Adrenal gland (tissue), 12 donors: ENCODE measurements around the gene TCEA3. TPM values are rescaled to one million over a fixed set of nuclear protein-coding genes. Genes with fewer than 3 reads are reported as not detected.

Source experiments
- DNase-seq, 7 donors: peaks; one replicate each; pipeline ENCODE4 v3.0.0-alpha.2; 2019 to 2020
- H3K27ac ChIP-seq, 5 donors: fragments of 200-600 bp; sonication (generic) in 4 of 5; 1 replicate in 3 of 5; 2 replicates in 2 of 5; pipeline versions ENCODE4 v1.5.1 to v1.8.0; 2016 to 2020; ENCODE audit warnings: mild to moderate bottlenecking in 1 of 5
- H3K27me3 ChIP-seq: fragments of 200-600 bp; 2 replicates; pipeline ENCODE4 v1.8.0; 2021
- H3K36me3 ChIP-seq, 2 donors: fragments of 200-600 bp; replicated peaks in 1 of 2; 1 replicate in 1 of 2; 2 replicates in 1 of 2; pipeline versions ENCODE4 v1.5.1 to v1.8.0; 2018 to 2022
- H3K4me1 ChIP-seq, 2 donors: fragments of 200-600 bp; replicated peaks in 1 of 2; 1 replicate in 1 of 2; 2 replicates in 1 of 2; pipeline versions ENCODE4 v1.5.1 to v1.8.0; 2018 to 2021
- H3K4me3 ChIP-seq, 4 donors: fragments of 200-600 bp; sonication (generic) in 3 of 4; one replicate each; pipeline ENCODE4 v1.5.1; 2016 to 2018
- H3K9me3 ChIP-seq, 3 donors: fragments of 200-600 bp; sonication (generic) in 1 of 3; replicated peaks in 1 of 3; 1 replicate in 2 of 3; 2 replicates in 1 of 3; pipeline versions ENCODE4 v1.5.1 to v1.8.0; 2016 to 2021
- POLR2A ChIP-seq, 2 donors: fragments of 450-650 bp; IDR thresholded peaks; one replicate each; pipeline ENCODE4 v1.6.1; 2017; ENCODE audit warnings: antibody characterized with exemption in 2 of 2, mild to moderate bottlenecking in 2 of 2, moderate library complexity in 1 of 2
- WGBS, 4 donors: extraction: QIAGEN DNeasy Blood & Tissue Kit in 2 of 4; methylation state at CpG; one replicate each; pipeline versions ENCODE4 v1.1.5 to v1.1.7; 2013 to 2017; 5-methylcytosine and 5-hydroxymethylcytosine counted together
- intact Hi-C, 2 donors: fragments of 100-400 bp; cut with DNase I; formaldehyde crosslinking; loops; one replicate each; pipeline versions ENCODE4 v1.14.1 to v1.15.0; 2022 to 2023
- polyA plus RNA-seq, 3 donors: library from polyadenylated mRNA; stranded (reverse); fragments of 200-250 nt in 2 of 3; fragments of 350-450 nt in 1 of 3; fragmentation: Illumina TruSeq in 1 of 3; extraction: RNeasy Lipid Tissue Mini Kit (QIAGEN cat#74804) in 1 of 3; gene quantifications; one replicate each; pipeline ENCODE4 v1.2.3, GENCODE V29; 2013 to 2014
- total RNA-seq, 9 donors: library from RNA; depleted of rRNA in 4 of 9; stranded (reverse); fragments of >200 nt in 4 of 9; fragments of 120-200 nt in 1 of 9; fragmentation: NEBNext Ultra II Directional in 1 of 9; extraction: Animal tissue kit (Norgen Biotek cat#: 25700) in 1 of 9; gene quantifications; one replicate each; pipeline versions ENCODE4 v1.1.0 to v1.2.4, GENCODE V29; 2013 to 2023
- TF ChIP-seq, protein P1 (sequence below), 6 experiments: fragments of 450-650 bp in 4 of 6; fragments of 200-600 bp in 2 of 6; sonication (generic) in 1 of 6; IDR thresholded peaks; 1 replicate in 5 of 6; 2 replicates in 1 of 6; pipeline versions ENCODE4 v1.5.1 to v1.8.0; 2016 to 2021; ENCODE audit warnings: antibody characterized with exemption in 6 of 6, mild to moderate bottlenecking in 2 of 6, moderate library complexity in 1 of 6
- donor health status: healthy with polysubstance abuse.
- donor health status: Bipolar disorder and iron deficiency.
- donor health status: DM: yes; HTN: yes; CAD: no.
- donor health status: DM: no; HTN: no; CAD: no.
- donor health status: DM: no; HTN: no; CAD: no.
- donor health status: DM: yes; HTN: yes; CAD: no.

The TCEA3 gene
- total and polyA plus RNA-seq, 12 donors, result 23.6 to 171 (median 115) TPM

DNA sequence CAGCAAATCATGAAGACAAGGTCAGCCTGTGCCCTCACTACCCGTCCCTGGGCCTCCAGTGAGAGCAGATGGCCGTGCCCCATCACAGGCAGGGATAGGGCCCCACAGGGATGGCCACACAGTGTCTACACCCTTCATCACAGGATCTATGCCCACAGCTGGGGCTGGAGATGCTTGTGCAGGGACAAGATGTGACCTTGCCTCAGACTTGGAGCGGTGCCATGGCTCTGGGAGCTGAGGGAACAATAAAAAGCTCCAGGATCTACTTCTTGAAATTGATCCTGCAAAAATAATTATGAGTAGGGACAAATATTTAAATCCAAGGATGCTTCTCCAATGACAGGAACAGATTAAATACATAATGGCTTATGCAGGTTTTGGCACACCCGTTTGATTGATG, 25.4 kb upstream of the TCEA3 start:
- no peaks in the 10 kb centered on the region for H3K27me3 ChIP-seq
- TF ChIP-seq POLR2A (IDR thresholded peaks at IDR 0.05), result no peak
- TF ChIP-seq, protein P1, sequence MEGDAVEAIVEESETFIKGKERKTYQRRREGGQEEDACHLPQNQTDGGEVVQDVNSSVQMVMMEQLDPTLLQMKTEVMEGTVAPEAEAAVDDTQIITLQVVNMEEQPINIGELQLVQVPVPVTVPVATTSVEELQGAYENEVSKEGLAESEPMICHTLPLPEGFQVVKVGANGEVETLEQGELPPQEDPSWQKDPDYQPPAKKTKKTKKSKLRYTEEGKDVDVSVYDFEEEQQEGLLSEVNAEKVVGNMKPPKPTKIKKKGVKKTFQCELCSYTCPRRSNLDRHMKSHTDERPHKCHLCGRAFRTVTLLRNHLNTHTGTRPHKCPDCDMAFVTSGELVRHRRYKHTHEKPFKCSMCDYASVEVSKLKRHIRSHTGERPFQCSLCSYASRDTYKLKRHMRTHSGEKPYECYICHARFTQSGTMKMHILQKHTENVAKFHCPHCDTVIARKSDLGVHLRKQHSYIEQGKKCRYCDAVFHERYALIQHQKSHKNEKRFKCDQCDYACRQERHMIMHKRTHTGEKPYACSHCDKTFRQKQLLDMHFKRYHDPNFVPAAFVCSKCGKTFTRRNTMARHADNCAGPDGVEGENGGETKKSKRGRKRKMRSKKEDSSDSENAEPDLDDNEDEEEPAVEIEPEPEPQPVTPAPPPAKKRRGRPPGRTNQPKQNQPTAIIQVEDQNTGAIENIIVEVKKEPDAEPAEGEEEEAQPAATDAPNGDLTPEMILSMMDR (IDR thresholded peaks at IDR 0.05), result no peak
- peaks cover 0 to 7% of the 10 kb centered on the region in 2 donors for H3K36me3 ChIP-seq
- peaks cover 0 to 6% of the 10 kb centered on the region in 2 donors for H3K4me1 ChIP-seq
- no peaks in the 10 kb centered on the region for H3K9me3 ChIP-seq
- intact Hi-C loops, result no loop called here
- no peak overlapping the region for H3K27ac ChIP-seq
- H3K4me3 ChIP-seq, result no peak overlapping the region
- WGBS, 4 donors, result 45 to 65% (median 52%) methylated on average over 2 to 4 of the region's 4 CpGs
- peak; percentile 66 to 85 (median 80) for DNase-seq

DNA sequence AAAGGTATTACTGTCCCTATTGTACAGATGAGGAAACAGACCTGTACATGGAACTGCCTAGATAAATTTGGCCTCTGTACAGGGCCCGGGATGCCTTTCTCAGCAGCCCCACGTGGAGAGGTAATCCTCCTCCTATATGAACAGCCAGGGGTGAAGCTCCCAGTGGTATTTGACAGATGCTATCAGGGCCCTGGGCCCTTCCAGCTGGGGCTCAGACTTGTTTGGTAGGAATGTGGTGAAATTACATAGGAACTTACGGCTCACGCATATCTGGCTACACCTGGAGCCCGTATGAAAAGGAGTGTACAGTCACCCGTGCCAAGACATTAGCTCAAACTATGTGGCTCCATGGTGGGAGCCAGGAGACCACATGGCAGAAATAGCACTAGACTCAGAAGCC, 24.8 kb upstream of the TCEA3 start:
- H3K27me3 ChIP-seq, result no peaks in the 10 kb centered on the region
- peaks cover 0 to 7% of the 10 kb centered on the region in 2 donors for H3K36me3 ChIP-seq
- peaks cover 0 to 10% of the 10 kb centered on the region in 2 donors for H3K4me1 ChIP-seq
- H3K27ac ChIP-seq, result no peak overlapping the region
- DNase-seq, result no peak
- WGBS, 4 donors, result 86 to 91% (median 89%) methylated on average over 6 of the region's 6 CpGs
- no peaks in the 10 kb centered on the region for H3K9me3 ChIP-seq
- TF ChIP-seq, protein P1 (IDR thresholded peaks at IDR 0.05), result no peak
- no peak for TF ChIP-seq POLR2A (IDR thresholded peaks at IDR 0.05)
- H3K4me3 ChIP-seq, result no peak overlapping the region
- intact Hi-C loops, result no loop called here

DNA sequence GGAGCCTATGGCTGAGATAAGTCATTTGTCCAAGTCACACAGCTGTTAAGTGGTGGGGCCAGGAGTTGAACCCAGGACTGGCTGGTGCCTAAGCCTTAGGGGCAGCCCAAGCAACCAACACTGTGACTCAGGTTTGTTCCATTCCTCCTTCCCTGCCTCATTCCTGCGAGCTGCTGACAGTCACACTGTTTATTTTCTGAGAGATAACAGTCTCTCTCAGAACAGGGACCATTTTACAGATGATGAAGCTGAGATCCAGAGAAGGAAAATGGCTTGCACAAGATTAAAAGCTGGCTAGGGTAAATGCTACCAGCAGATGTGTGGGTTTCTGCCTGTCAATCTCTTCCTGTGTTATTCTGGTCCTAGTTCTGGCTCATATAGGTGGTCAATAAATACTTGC, 24.3 kb upstream of the TCEA3 start:
- DNase-seq, result no peak
- Histone ChIP-seq H3K4me1 (peaks cover 0 to 10% of the 10 kb centered on the region in 2 donors), H3K27ac (no peak overlapping the region), H3K27me3 (no peaks in the 10 kb centered on the region), H3K9me3 (no peaks in the 10 kb centered on the region), H3K36me3 (peaks cover 0 to 7% of the 10 kb centered on the region in 2 donors), H3K4me3 (no peak overlapping the region)
- TF ChIP-seq, protein P1 (IDR thresholded peaks at IDR 0.05), result no peak
- no peak for TF ChIP-seq POLR2A (IDR thresholded peaks at IDR 0.05)
- intact Hi-C loops, result no loop called here
- 80 to 92% (median 88%) methylated on average over 1 of the region's 1 CpG for WGBS, 4 donors

DNA sequence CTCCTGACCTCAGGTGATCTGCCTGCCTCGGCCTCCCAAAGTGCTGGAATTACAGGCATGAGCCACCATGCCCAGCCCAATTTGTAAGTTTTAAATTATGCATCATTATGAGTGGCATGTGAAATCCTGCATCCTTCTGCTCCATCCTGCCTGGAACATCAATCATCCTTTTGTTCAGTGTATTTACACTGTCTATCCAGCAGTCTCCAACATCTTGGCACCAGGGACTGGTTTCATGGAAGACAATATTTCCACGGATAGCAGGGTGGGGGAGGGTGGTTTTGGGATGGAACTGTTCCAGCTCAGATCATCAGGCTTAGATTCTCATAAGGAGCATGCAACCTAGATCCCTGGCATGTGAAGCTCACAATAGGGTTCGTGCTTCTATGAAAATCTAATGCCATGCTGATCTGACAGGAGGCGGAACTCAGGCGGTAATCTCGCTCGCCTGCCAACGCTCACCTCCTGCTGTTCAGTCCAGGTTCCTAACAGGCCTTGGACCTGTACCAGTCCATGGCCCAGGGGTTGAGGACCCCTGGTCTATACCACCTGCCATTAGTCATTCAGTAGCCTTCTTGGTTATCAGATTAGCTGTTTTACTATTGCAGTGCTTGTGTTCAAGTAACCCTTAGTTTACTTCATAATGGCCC, 22.2 kb upstream of the TCEA3 start:
- intact Hi-C loops, result no loop called here
- no peaks in the 10 kb centered on the region for H3K9me3 ChIP-seq
- WGBS, 4 donors, result 86 to 92% (median 91%) methylated on average over 8 of the region's 8 CpGs
- H3K4me1 ChIP-seq, result peaks cover 0 to 4% of the 10 kb centered on the region in 2 donors
- H3K27me3 ChIP-seq, result no peaks in the 10 kb centered on the region
- peaks cover 0 to 8% of the 10 kb centered on the region in 2 donors for H3K36me3 ChIP-seq
- no peak overlapping the region for H3K27ac ChIP-seq
- no peak overlapping the region for H3K4me3 ChIP-seq
- no peak for TF ChIP-seq POLR2A (IDR thresholded peaks at IDR 0.05)
- TF ChIP-seq, protein P1 (IDR thresholded peaks at IDR 0.05), result no peak
- no peak for DNase-seq
